GM18870 (cell line): ENCODE measurements around the gene NUP62.

Experiments used
- ATAC-seq: cut with Tn5 transposase; IDR thresholded peaks from one replicate; pipeline ENCODE4 v1.9.1; 2021; ENCODE audit warnings: moderate library complexity; ENCODE audit not compliant: unreplicated experiment

Gene NUP62

DNA sequence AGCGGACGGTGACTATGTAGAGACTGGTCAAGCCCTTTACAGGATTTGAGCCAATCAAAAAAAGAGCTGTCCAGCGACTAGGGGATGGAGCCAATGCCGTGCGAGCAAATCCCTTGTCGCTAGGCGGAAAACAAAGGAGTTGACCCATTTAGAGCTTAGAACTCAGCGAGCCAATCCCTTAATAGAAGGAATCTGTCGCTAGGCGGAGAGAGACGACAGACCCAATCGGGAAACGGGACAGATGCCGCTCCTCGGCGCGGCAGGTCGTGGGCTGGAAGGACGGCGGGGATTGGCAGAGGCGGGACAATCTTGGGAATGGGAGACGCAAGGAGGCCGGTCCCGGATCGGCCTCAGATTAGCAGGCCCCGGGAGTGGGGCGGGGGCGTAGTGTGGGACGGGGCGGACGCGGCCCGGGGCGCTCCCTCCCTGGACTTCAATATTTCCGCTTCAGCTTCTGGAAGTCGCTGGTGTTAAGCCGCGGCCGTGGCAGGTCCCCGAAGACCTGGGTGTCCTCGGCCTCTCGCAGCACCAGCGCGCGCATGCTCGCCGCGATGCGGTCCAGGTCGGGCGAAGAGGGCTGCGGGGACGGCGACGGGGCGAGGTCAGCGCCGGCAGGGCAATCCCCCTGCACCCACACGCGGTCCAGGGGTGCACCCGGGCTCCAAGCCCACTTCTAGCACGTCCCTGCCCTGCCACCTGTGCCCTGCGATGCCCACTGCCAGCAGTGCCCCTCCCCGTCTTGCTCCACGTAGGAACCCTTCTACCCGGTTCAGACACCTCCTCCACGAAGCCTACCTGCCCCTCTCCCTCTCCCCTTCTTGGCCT, 59.6 kb downstream of the NUP62 start:
- peak; percentile 80 for ATAC-seq

GRCh38 chr19:49869009-49869483, 60.3 kb downstream of the NUP62 start:
- peak; percentile 11 for ATAC-seq

DNA sequence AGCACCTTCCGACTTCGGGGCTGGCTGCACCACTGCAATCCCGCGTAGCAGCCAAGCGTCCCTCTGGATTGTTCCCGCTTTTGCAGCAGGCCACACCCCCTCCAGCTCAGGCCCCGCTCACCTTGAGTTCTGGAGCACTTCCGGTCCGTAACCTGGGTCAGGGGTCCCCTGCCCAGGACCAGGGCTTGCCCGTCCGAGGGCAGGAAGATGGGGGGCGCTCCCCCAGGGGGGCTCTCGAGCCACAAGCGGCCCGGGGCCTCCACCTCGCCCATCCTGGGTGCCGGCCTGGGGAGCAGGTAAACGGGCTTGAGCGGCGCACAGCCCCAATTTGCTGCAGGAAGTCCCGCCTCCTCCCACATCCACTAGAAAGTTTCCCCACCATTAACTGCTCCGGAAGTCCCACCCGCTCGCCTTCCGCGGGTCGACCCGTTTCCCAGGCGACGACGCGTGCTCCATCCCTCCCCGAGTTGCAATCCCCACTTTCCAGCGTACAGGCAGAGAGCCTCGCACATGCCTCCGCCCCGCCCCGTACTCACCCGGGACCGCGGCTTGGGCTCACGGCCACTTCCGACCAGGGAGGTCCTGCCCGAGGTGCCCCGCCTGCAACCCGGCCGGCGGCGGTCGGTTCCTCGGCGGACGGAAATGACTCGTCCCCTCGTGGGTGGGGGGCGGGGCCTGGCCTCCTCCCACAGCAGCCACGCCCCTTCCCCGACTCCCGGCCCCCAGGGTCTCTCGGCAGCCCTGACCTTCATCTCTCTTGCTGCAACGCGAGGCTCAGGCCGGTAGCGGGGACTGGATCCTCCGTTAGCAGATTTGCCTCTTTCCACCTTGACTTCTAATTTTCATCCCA, 62.1 kb downstream of the NUP62 start, which contains the start of gene PNKP:
Gene PNKP (minus strand): TSS at position 644 of the 850 bp plus-strand sequence. CDS start 372 bp downstream, at position 272.
- peak; percentile 32 for ATAC-seq

- no peak for ATAC-seq
These were observed 64.4 kb downstream of the NUP62 start for GRCh38 chr19:49864890-49865289.

GRCh38 chr19:49863935-49864320, 65.4 kb downstream of the NUP62 start:
- no peak for ATAC-seq

- no peak for ATAC-seq
These were observed 65.9 kb downstream of the NUP62 start for GRCh38 chr19:49863254-49863934.

- ATAC-seq: no peak
These were observed 66.7 kb downstream of the NUP62 start for GRCh38 chr19:49862391-49863253.

DNA sequence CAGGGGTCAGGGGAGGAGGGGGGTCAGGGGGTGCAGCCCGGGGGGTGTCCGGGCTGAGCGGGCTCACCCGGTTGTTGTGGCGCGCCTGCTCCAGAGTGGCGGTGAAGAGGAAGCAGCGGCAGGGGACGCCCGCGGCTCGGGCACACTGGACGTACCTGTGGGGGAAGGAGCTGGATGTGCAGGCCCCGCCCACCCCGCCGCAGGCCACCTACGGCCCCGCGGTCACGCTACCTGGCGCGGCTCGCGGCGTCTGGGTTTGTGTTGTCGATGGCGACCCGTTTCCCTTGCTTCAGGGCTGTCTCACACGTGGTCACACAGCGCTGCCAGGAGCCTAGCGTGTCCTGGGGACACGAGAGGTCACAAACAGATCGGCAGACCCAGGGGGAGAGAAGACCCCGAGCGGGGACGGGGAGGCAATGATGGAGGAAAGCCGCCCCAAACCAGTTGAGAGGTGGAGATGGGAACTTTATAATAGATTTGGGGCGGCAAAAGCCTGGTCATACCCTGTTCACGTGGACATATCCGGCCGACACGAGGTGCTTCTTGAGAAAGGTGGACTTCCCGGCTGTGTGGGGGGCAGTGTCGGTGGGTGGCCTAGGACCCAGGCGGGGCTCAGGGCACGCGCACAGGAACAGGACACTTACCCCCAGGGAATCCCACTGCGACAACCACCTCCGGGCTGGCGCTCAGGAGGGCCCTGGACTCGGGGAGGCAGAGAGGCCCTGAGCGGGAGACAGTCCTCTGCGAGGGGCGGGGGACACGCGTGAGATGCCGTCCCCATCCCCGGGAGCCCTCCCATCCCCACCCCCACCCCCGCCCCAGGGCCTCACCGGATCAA, 67.5 kb downstream of the NUP62 start:
- ATAC-seq: no peak

GRCh38 chr19:49861107-49861506, 68.2 kb downstream of the NUP62 start:
- ATAC-seq: no peak

DNA sequence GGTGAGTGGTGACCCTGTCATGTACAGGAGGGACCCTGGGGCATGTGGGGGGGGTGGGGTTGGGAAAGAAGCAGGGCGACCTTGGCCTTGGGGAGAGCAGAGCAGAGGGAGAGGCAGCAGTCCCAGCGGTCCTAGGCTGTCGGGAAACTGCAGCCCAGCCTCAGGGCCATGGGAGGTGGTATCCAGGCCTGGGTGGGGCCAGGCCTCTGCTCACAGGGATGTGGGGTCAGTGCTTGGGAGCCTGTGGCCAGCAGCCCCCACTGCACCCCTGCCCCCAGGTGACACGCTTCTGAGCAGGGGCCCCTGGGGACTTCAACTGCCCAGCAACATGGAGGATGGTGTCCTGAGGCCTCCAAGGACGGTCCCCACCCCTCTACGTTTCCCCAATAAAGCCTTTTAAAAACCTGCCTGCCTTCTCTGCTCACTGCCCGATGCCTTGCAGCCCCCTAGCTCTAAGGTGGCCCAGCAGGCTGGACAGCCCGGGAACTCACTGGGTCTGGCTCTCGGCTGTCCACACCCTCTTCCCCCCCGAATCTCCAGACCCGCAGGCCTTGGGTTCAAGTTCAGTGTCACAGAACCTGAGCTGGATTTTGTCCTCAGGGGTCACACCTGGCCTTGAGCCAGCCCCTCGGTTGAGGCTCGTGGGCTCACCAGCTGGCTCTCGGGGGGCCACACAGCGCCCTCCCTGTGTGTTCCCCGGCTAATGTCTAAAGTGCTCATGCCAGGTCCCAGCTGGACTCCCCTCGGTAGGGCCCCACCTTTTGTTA, 68.8 kb downstream of the NUP62 start:
- ATAC-seq: no peak

GRCh38 chr19:49859682-49860335, 69.5 kb downstream of the NUP62 start:
- ATAC-seq: no peak

DNA sequence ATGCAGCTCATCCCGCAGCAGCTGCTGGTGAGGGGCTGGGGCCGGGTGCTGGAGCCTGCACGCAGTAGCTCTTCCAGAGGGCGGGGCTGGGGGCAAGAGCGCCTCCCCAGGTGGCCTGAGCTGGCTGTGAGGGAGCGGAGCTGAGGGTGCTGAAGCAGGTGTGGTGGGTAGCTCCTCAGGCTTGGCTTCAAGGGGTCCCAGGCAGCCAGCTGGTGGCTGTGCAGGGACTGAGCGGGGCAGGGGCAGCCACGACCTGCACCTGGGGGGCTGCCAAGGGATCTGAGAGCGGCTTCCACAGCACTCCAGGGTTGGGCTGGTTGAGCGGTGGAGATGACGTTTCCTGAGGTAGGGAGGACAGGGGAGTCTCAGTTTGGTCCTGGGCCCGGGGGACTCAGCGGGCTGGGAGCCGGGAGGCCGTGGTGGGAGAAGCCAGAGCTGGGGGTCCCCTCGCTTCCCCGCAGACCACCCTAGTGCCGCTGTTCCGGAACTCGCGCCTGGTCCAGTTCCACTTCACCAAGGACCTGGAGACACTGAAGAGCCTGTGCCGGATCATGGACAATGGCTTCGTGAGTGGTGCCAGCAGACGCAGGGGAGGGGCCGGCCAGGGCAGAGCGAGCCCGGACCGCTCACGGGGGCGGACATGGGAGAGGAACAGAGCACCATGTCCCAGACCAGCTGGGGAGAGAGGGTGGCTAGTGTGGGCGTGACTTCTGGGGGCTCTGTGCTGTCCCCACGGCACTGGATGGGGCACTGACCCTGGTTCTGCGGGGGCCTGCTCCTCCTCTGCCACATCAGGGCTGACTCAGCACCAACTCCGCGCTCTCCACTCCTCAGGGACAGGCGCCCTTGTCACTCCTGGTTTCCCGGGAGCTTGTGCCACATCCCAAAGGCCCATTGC, 71.0 kb downstream of the NUP62 start:
- ATAC-seq: no peak

DNA sequence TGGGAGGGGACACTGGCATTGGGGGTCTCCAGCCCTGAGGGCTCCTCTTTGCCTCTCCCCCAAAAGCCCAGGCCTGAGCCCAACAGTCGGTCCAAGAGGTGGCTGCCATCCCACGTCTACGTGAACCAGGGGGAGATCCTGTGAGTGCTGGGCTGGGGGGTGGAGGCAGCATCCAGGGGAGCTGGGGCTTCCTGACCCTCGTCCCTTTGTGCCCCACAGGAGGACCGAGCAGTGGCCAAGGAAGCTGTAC, 71.5 kb downstream of the NUP62 start:
- no peak for ATAC-seq

GRCh38 chr19:49857061-49857837, 72.1 kb downstream of the NUP62 start:
- no peak for ATAC-seq
